Testis (tissue), 2 donors: Measurements from ENCODE around the gene FUT8.

Experiments
- POLR2A ChIP-seq: fragments of 450-650 bp; IDR thresholded peaks from one replicate; pipeline ENCODE4 v1.6.1; 2017; ENCODE audit warnings: antibody characterized with exemption, mild to moderate bottlenecking, moderate library complexity
- TF ChIP-seq, protein P1 (sequence below), 3 experiments: fragments of 450-650 bp in 2 of 3; fragments of 200-600 bp in 1 of 3; sonication (generic) in 1 of 3; IDR thresholded peaks; one replicate each; pipeline ENCODE4 v1.5.1; 2016 to 2019; ENCODE audit warnings: antibody characterized with exemption in 3 of 3, mild to moderate bottlenecking in 2 of 3, moderate library complexity in 1 of 3

DNA sequence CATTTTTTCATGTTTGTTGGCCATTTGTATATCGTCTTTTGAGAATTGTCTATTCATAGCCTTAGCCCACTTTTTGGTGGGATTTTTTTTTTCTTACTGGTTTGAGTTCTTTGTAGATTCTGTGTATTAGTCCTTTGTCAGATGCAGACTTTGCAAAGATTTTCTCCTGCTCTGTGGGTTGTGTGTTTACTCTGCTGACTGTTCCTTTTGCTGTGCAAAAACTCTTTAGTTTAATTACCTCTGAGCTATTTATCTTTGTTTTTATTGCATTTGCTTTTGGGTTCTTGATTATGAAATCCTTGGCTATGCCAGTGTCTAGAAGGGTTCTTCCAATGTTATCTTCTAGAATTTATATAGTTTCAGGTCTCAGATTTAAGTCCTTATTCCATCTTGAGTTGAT, 220.0 kb downstream of the FUT8 start:
- TF ChIP-seq, protein P1, sequence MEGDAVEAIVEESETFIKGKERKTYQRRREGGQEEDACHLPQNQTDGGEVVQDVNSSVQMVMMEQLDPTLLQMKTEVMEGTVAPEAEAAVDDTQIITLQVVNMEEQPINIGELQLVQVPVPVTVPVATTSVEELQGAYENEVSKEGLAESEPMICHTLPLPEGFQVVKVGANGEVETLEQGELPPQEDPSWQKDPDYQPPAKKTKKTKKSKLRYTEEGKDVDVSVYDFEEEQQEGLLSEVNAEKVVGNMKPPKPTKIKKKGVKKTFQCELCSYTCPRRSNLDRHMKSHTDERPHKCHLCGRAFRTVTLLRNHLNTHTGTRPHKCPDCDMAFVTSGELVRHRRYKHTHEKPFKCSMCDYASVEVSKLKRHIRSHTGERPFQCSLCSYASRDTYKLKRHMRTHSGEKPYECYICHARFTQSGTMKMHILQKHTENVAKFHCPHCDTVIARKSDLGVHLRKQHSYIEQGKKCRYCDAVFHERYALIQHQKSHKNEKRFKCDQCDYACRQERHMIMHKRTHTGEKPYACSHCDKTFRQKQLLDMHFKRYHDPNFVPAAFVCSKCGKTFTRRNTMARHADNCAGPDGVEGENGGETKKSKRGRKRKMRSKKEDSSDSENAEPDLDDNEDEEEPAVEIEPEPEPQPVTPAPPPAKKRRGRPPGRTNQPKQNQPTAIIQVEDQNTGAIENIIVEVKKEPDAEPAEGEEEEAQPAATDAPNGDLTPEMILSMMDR (IDR thresholded peaks at IDR 0.05), result no peak
- TF ChIP-seq POLR2A, result no peak
